ENCODE data around the gene LRRC25. TPM values are rescaled to one million over a fixed set of nuclear protein-coding genes. Genes with fewer than 3 reads are reported as not detected.

Gene LRRC25
- total RNA-seq, 2 donors from 2014 or later, result 1.6 to 5.5 TPM

- intact Hi-C loops (cut with DNase I), result no loop called here
These were observed 17.3 kb downstream of the LRRC25 start for GRCh38 chr19:18379803-18380747.

GRCh38 chr19:18377026-18377425, 20.4 kb downstream of the LRRC25 start:
- TF ChIP-seq POLR2AphosphoS5 (IDR thresholded peaks at IDR 0.05), result peak; percentile 97
- no peak for TF ChIP-seq POLR2A (IDR thresholded peaks at IDR 0.05)
- Histone ChIP-seq H3K4me3 (no peak overlapping the region), H3K27me3 (replicated peaks; ENCODE audit: insufficient read depth) (no peaks in the 10 kb centered on the region), H3K27ac (peak overlapping the region; percentile 83 to 86), H3K4me1 (replicated peaks) (peaks cover 11% of the 10 kb centered on the region), H3K36me3 (no peaks in the 10 kb centered on the region), H3K9me3 (no peaks in the 10 kb centered on the region)
- intact Hi-C loops (cut with DNase I), result no loop called here
- WGBS, result 35% methylated on average over 6 of the region's 6 CpGs
- DNase-seq (ENCODE audit: low spot score), result peak; percentile 62

More at GRCh38 chr19:18379803-18380747, 17.3 kb downstream of the LRRC25 start:
- Histone ChIP-seq H3K4me1 (replicated peaks) (peaks cover 6% of the 10 kb centered on the region), H3K27me3 (replicated peaks; ENCODE audit: insufficient read depth) (no peaks in the 10 kb centered on the region), H3K36me3 (no peaks in the 10 kb centered on the region), H3K27ac (peak overlapping the region; percentile 83 to 86), H3K4me3 (no peak overlapping the region), H3K9me3 (no peaks in the 10 kb centered on the region)
- whole genome bisulfite sequencing, result 25% methylated on average over 22 of the region's 22 CpGs
- TF ChIP-seq POLR2A (IDR thresholded peaks at IDR 0.05) (peak; percentile 7), CTCF (IDR thresholded peaks at IDR 0.05) (peak in 1 of 4 experiments; percentile 29), POLR2AphosphoS5 (IDR thresholded peaks at IDR 0.05) (peak; percentile 90)
- DNase-seq (ENCODE audit: low spot score), result peak; percentile 94

GRCh38 chr19:18373892-18374629, 23.4 kb downstream of the LRRC25 start:
- Histone ChIP-seq H3K27ac (peak overlapping the region; percentile 77 to 86), H3K9me3 (no peaks in the 10 kb centered on the region), H3K4me3 (no peak overlapping the region), H3K36me3 (no peaks in the 10 kb centered on the region), H3K27me3 (replicated peaks; ENCODE audit: insufficient read depth) (no peaks in the 10 kb centered on the region), H3K4me1 (replicated peaks) (peaks cover 8% of the 10 kb centered on the region)
- 29% methylated on average over 17 of the region's 17 CpGs for WGBS
- TF ChIP-seq CTCF (IDR thresholded peaks at IDR 0.05) (no peak), POLR2AphosphoS5 (IDR thresholded peaks at IDR 0.05) (peak; percentile 55)
- peak; percentile 71 for DNase-seq (ENCODE audit: low spot score)
- intact Hi-C loops (cut with DNase I), result no loop called here

- H3K9me3 ChIP-seq, result no peaks in the 10 kb centered on the region
- no peak for TF ChIP-seq POLR2A (IDR thresholded peaks at IDR 0.05)
- TF ChIP-seq CTCF (IDR thresholded peaks at IDR 0.05), result no peak
- no peak for TF ChIP-seq POLR2AphosphoS5 (IDR thresholded peaks at IDR 0.05)
- peak overlapping the region; percentile 77 to 86 for H3K27ac ChIP-seq
- H3K36me3 ChIP-seq, result no peaks in the 10 kb centered on the region
- peaks cover 8% of the 10 kb centered on the region for H3K4me1 ChIP-seq (replicated peaks)
- no peak for DNase-seq (ENCODE audit: low spot score)
- intact Hi-C loops (cut with DNase I), result no loop called here
- no peak overlapping the region for H3K4me3 ChIP-seq
- 51% methylated on average over 4 of the region's 4 CpGs for WGBS
- H3K27me3 ChIP-seq (replicated peaks; ENCODE audit: insufficient read depth), result no peaks in the 10 kb centered on the region
These were observed 24.0 kb downstream of the LRRC25 start for GRCh38 chr19:18373407-18373891.

Data from prostate gland (tissue), 2 donors.